ENCODE data around the gene GUCD1. TPM values are rescaled to one million over a fixed set of nuclear protein-coding genes. Genes with fewer than 3 reads are reported as not detected.

Gene GUCD1
- polyA plus RNA-seq, 2 of the 4 experiments (the other 2 are of a cell fraction) = 37.1 to 43.5 TPM

DNA sequence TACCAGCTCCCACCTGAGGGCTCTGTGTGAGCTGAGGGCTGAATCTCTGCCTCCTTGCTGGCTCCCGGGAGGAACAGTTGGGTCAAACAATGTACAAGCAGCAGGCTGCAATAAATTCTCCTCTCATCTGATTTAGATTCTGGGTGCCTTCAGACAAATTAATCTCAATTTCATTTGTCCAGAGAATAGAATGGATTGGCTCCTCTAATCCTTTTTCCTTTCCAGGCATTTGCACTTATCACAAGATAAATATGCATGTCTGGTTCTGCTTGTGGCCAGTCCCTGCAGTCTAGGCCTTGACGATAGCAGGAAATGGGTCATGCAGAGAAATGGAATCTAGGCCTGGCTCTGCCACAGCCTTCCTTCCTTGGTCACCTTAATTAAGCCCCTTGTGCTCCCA is 31.1 kb downstream of the GUCD1 start:
- no peak overlapping the region for H3K4me2 ChIP-seq
- POLR2A ChIA-PET = no interaction called here
- WGBS (ENCODE audit: missing lambda C conversion rate) = 85% methylated on average over 2 of the region's 2 CpGs
- no peak for TF ChIP-seq CHD2 (IDR thresholded peaks at IDR 0.05; ENCODE audit: low read length, partially characterized antibody)
- no peak for TF ChIP-seq RNF2 (IDR thresholded peaks at IDR 0.05; ENCODE audit: borderline replicate concordance, low read depth)
- no peak for TF ChIP-seq EHMT2 (IDR thresholded peaks at IDR 0.05; ENCODE audit: low read depth)
- TF ChIP-seq TP53 (CRISPR knock-in tag; IDR thresholded peaks at IDR 0.05) = no peak
- no peak for TF ChIP-seq POLR2AphosphoS2 (conservative IDR thresholded peaks at IDR 0.05; ENCODE audit: low read length)
- no peak for TF ChIP-seq RFX5 (IDR thresholded peaks at IDR 0.05)
- no peak for TF ChIP-seq HOXB13 (CRISPR knock-in tag; IDR thresholded peaks at IDR 0.05; ENCODE audit: low read depth)
- TF ChIP-seq KDM5A (IDR thresholded peaks at IDR 0.05) = no peak
- no peak for TF ChIP-seq RCOR1 (IDR thresholded peaks at IDR 0.05; ENCODE audit: low read depth, low read length)
- no peak for TF ChIP-seq RAD21 (conservative IDR thresholded peaks at IDR 0.05 in 1 of 2, IDR thresholded peaks at IDR 0.05 in 1 of 2)
- no peak for TF ChIP-seq HDAC2 (IDR thresholded peaks at IDR 0.05)
- TF ChIP-seq, protein P1, sequence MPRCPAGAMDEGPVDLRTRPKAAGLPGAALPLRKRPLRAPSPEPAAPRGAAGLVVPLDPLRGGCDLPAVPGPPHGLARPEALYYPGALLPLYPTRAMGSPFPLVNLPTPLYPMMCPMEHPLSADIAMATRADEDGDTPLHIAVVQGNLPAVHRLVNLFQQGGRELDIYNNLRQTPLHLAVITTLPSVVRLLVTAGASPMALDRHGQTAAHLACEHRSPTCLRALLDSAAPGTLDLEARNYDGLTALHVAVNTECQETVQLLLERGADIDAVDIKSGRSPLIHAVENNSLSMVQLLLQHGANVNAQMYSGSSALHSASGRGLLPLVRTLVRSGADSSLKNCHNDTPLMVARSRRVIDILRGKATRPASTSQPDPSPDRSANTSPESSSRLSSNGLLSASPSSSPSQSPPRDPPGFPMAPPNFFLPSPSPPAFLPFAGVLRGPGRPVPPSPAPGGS (IDR thresholded peaks at IDR 0.05) = no peak
- CTCF ChIA-PET = interaction anchor here (0.9 to 3.2 kb wide), 8 partner anchors 48 to 198 kb away, joined by 3 to 13 read pairs (median 3); no protein-coding TSS in a partner anchor
- H3K4me1 ChIP-seq = peaks cover 12% of the 10 kb centered on the region
- no peak overlapping the region for H3K4me3 ChIP-seq
- no peaks in the 10 kb centered on the region for H3K9me3 ChIP-seq
- no peak overlapping the region for H3K27ac ChIP-seq
- FAIRE-seq (no peak), DNase-seq (ENCODE audit: low read depth in 1 of 2, low spot score in 1 of 2) (no peak), ATAC-seq (no peak)

- TF ChIP-seq, protein P2, sequence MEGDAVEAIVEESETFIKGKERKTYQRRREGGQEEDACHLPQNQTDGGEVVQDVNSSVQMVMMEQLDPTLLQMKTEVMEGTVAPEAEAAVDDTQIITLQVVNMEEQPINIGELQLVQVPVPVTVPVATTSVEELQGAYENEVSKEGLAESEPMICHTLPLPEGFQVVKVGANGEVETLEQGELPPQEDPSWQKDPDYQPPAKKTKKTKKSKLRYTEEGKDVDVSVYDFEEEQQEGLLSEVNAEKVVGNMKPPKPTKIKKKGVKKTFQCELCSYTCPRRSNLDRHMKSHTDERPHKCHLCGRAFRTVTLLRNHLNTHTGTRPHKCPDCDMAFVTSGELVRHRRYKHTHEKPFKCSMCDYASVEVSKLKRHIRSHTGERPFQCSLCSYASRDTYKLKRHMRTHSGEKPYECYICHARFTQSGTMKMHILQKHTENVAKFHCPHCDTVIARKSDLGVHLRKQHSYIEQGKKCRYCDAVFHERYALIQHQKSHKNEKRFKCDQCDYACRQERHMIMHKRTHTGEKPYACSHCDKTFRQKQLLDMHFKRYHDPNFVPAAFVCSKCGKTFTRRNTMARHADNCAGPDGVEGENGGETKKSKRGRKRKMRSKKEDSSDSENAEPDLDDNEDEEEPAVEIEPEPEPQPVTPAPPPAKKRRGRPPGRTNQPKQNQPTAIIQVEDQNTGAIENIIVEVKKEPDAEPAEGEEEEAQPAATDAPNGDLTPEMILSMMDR (IDR thresholded peaks at IDR 0.05) = peak; percentile 60
- no peak for TF ChIP-seq CBX8 (IDR thresholded peaks at IDR 0.05)
- TF ChIP-seq RFX5 (IDR thresholded peaks at IDR 0.05) = 0 out of 2 replicates have a peak, but pooled peaks have one; percentile 22
- peak; percentile 78 to 84 for TF ChIP-seq RAD21 (conservative IDR thresholded peaks at IDR 0.05 in 1 of 2, IDR thresholded peaks at IDR 0.05 in 1 of 2)
- no peak for TF ChIP-seq JUN (IDR thresholded peaks at IDR 0.05)
- TF ChIP-seq SMC3 (IDR thresholded peaks at IDR 0.05) = peak; percentile 57; the same call in 2 of the 3 replicates
- Histone ChIP-seq H3K4me1 (peaks cover 12% of the 10 kb centered on the region), H3K4me2 (peak overlapping the region; percentile 48), H3K4me3 (no peak overlapping the region), H3K27ac (peak overlapping the region in 1 of 2 experiments; percentile 61; a peak in 2 of 6 replicates), H3K9me3 (no peaks in the 10 kb centered on the region)
- FAIRE-seq (no peak), ATAC-seq (peak; percentile 92 to 93; a peak in 5 of 6 replicates), DNase-seq (ENCODE audit: low read depth in 1 of 2, low spot score in 1 of 2) (peak; percentile 71 to 74)
- 24% methylated on average over 8 of the region's 8 CpGs for whole genome bisulfite sequencing (ENCODE audit: missing lambda C conversion rate)
- POLR2A ChIA-PET = no interaction called here
- CTCF ChIA-PET = interaction anchor here (0.6 to 3.2 kb wide), 41 partner anchors 9 to 364 kb away, joined by 3 to 18 read pairs (median 4); no protein-coding TSS in a partner anchor
These were observed 33.1 kb downstream of the GUCD1 start for GRCh38 chr22:24521791-24522245.

GRCh38 chr22:24519496-24519895 is 35.4 kb downstream of the GUCD1 start:
- Histone ChIP-seq H3K4me3 (no peak overlapping the region), H3K4me2 (no peak overlapping the region), H3K9me3 (no peaks in the 10 kb centered on the region), H3K27ac (no peak overlapping the region), H3K4me1 (peaks cover 18% of the 10 kb centered on the region)
- FAIRE-seq (no peak), DNase-seq (ENCODE audit: low read depth in 1 of 2, low spot score in 1 of 2) (no peak), ATAC-seq (no peak)
- CTCF ChIA-PET = no interaction called here
- POLR2A ChIA-PET = no interaction called here
- 90% methylated on average over 4 of the region's 5 CpGs for WGBS (ENCODE audit: missing lambda C conversion rate)
- TF ChIP-seq HDAC2 (IDR thresholded peaks at IDR 0.05) (no peak), BHLHE40 (IDR thresholded peaks at IDR 0.05; ENCODE audit: low read depth, low read length) (no peak), RNF2 (IDR thresholded peaks at IDR 0.05; ENCODE audit: borderline replicate concordance, low read depth) (no peak), MAFK (IDR thresholded peaks at IDR 0.05; ENCODE audit: partially characterized antibody) (no peak), SREBF2 (IDR thresholded peaks at IDR 0.05) (no peak), NR3C1 (IDR thresholded peaks at IDR 0.05) (no peak)
- TF ChIP-seq, protein P1 (IDR thresholded peaks at IDR 0.05) = no peak
